Astrocyte (in vitro differentiated cells and primary cell): ENCODE data around the gene EPHB1.

ENCODE experiments used
- EZH2 ChIP-seq: IDR thresholded peaks from 2 replicates; pipeline ENCODE4 v1.6.1; 2012; ENCODE audit warnings: mild to moderate bottlenecking, low read length, inconsistent platforms; ENCODE audit not compliant: insufficient read depth
- TF ChIP-seq, protein P1 (sequence below): IDR thresholded peaks from 2 replicates; pipeline ENCODE4 v1.5.1; 2011; ENCODE audit warnings: low read depth, mild to moderate bottlenecking, inconsistent platforms, low read length, moderate library complexity; ENCODE audit not compliant: insufficient read depth

DNA sequence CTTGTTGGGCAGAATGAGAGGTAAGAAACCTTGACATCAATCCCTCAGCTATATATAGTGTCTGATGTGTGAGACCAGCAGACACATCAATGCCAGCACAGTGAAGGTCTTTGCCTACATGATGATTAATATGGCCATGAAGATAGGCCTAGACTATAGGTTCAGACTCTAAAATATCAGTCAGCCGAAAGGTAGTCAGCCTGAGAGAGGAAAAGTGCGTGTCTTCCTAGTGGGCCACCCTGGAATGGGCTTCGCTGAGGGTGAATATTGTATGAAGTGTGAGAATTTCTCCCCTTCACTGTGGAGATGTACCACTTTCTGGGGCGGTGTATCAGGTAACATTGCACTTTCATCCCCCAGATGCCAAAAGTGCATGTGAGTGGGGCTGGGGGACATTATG is 33.0 kb upstream of the EPHB1 start:
- TF ChIP-seq EZH2, result no peak
- TF ChIP-seq, protein P1, sequence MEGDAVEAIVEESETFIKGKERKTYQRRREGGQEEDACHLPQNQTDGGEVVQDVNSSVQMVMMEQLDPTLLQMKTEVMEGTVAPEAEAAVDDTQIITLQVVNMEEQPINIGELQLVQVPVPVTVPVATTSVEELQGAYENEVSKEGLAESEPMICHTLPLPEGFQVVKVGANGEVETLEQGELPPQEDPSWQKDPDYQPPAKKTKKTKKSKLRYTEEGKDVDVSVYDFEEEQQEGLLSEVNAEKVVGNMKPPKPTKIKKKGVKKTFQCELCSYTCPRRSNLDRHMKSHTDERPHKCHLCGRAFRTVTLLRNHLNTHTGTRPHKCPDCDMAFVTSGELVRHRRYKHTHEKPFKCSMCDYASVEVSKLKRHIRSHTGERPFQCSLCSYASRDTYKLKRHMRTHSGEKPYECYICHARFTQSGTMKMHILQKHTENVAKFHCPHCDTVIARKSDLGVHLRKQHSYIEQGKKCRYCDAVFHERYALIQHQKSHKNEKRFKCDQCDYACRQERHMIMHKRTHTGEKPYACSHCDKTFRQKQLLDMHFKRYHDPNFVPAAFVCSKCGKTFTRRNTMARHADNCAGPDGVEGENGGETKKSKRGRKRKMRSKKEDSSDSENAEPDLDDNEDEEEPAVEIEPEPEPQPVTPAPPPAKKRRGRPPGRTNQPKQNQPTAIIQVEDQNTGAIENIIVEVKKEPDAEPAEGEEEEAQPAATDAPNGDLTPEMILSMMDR, result no peak
